ENCODE measurements around the gene BACE2.

DNA sequence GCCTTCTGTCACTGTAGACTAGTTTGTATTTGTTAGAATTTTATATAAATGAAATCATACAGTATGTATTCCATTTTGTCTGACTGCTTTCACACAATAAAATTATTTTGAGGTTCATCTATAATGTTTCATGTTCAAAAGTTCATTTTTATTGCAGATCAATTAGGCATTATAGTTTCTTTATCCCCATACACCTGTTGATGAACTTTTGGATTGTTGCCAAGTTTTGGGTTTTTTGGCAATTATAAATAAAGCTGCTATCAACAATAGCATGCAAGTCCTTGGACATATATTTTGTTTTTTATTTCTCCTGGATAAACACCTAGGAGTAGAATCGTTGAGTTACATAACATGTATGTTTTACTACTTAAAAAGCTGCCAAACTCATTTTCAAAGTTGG, 101.6 kb downstream of the BACE2 start:
- TF ChIP-seq, protein P1, sequence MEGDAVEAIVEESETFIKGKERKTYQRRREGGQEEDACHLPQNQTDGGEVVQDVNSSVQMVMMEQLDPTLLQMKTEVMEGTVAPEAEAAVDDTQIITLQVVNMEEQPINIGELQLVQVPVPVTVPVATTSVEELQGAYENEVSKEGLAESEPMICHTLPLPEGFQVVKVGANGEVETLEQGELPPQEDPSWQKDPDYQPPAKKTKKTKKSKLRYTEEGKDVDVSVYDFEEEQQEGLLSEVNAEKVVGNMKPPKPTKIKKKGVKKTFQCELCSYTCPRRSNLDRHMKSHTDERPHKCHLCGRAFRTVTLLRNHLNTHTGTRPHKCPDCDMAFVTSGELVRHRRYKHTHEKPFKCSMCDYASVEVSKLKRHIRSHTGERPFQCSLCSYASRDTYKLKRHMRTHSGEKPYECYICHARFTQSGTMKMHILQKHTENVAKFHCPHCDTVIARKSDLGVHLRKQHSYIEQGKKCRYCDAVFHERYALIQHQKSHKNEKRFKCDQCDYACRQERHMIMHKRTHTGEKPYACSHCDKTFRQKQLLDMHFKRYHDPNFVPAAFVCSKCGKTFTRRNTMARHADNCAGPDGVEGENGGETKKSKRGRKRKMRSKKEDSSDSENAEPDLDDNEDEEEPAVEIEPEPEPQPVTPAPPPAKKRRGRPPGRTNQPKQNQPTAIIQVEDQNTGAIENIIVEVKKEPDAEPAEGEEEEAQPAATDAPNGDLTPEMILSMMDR (IDR thresholded peaks at IDR 0.05): no peak
- TF ChIP-seq EZH2 (IDR thresholded peaks at IDR 0.05; ENCODE audit: borderline replicate concordance, insufficient read depth, low read depth, low read length, poor library complexity, severe bottlenecking): no peak
